Muscle of back (tissue), 11 donors: ENCODE results near the gene PYGO2. TPM values are rescaled to one million over a fixed set of nuclear protein-coding genes. Genes with fewer than 3 reads are reported as not detected.
"Not testable (repeated sequence)": the region's sequence is repeated elsewhere in the genome, so short reads cannot be mapped to it uniquely, and the experiment has no call there.

ENCODE experiments used
- DNase-seq, 3 donors: peaks; one replicate each; pipeline versions ENCODE4 v3.0.0 to v3.0.0-alpha.2; 2013
- polyA plus RNA-seq, 10 donors: library from polyadenylated mRNA; unstranded; fragments of 120-200 nt; gene quantifications; one replicate each; pipeline ENCODE4 v1.2.1, GENCODE V29; 2013; ENCODE audit not compliant: insufficient read length in 10 of 10

Gene PYGO2
- polyA plus RNA-seq, 10 donors = 25.6 to 33.5 (median 26.9) TPM

DNA sequence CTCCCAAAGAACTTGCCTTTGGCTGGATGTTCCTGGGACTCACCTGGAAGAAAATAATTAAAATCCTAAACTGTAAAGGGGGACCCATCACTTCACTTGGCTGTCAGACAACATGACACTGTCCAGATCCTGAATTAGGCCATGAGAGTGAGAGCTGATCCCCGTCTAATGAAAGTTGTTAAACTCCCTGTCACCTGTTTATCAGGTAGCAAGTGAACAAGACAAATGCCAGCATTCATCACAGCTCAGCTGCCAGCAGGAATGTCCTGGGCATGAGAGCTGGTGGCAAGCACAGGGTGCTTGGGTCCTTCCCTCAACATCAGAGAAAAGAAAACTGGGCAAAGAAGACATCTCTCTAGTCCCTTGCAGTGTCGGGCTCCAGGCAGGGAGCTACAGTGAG is 48.8 kb downstream of the PYGO2 start:
- no peak for DNase-seq

DNA sequence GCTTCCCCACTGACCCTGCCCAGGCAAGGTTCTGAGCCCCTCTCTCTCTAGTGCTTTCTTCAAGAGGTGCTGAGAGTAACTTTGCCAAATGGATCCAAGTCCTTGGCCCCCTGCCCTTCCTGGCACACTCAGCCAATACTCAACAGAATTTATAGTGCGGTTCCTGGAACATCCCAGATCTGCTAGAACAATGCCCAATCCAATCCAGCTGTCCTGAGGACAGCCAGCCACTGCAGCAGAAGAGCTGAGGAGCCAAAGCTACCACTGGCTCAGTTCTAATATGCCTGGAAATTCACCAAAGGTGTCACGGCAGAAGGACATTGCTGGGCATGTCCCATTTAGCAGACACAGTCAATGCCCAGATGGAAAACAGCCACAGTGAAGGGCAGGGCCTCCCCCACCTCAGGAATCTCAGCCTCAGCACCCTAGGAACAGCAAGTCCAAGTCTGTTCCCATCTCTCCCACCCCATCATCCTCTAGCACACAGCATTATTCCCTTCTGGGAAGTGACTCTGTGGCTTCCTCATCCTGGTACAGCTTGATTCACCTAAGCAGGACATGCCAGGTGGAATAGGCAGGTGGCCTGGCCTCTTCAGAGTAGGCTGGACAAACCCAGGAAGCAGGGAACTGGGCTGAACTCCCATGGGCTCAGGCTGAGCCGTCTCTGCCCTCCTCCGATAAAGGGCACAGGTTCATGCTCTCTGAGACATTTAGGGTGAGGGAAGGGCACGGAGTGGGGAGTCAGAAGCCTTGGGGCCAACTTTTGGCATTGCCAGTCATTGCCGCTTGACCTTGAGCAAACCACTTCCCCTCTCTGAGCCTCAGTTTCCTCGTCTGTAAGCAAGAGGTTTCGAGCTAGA is 49.7 kb downstream of the PYGO2 start:
- DNase-seq = no peak

DNA sequence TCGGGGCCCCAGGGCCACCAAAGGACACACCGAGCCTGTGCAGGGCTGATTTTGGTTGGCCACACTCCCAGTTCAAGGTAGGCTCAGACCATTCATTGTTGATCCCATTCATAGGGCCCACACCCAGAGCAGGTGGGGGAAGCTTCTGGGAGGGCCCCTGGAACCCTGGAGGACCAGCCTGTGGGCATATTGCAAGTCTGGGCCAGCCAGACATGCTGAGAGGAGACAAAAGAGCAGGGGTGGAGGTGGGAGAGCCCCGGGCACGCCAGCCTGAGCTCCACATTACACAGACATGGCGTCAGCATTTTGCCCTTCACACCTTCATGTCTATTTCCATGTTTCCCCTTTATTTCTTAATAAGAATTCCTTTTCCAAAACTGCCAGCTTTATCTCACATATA is 50.7 kb downstream of the PYGO2 start:
- no peak for DNase-seq

DNA sequence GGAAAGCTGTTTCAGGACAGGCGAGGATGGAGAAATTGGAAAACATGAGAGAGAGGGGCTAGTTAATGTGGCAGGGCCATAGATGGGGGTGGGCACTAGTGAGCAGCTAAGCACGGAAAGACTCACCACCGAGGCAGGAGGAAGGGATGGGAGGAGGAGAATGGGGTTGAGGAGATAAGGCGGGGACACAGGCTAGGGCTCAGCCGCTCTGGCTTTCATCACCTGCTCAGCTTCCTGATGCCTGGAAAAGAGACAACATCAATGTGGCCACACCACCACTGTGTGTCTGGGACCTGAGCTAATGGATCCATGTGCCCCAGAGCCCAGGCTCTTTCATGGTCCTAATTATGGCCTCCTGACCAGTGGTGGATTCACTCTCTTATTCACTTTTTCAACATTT is 52.6 kb downstream of the PYGO2 start:
- DNase-seq = no peak

DNA sequence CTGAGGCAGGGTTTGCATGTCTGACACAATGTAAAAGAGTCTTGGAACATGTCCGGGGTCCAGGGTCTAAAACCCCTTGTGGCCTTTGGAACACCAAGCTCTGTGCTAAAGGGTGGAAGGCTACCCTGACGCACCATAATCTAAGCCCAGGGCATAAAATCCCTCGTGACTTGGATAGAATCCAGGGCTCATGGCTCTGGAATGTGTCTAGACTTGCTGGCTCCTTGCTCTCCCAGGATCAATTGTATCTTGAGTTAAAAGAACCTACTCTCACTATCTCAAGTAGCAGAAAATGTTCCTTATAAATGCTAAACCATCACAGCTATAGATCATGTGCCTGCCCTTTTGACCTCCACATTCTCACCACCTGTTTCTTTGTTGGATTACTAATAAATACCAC is 53.5 kb downstream of the PYGO2 start:
- DNase-seq = not testable (repeated sequence)

Other genes with a start within 250 kb of the PYGO2 start
- 1 to 10 TPM; 6.2 to 9.8 (median 8.3) TPM for gene KCNN3, start 91.5 kb downstream of the PYGO2 start, polyA plus RNA-seq
- 10 to 100 TPM; 21.6 to 35.4 (median 26.8) TPM for gene PMVK, start 25.1 kb downstream of the PYGO2 start, polyA plus RNA-seq
- 100 to 1,000 TPM in 9 of 10 donors, 10 to 100 TPM in 1; 81.5 to 150 (median 124) TPM for gene PBXIP1, start 5.7 kb downstream of the PYGO2 start, polyA plus RNA-seq
- 100 to 1,000 TPM in 1 of 10 donors, 10 to 100 TPM in 9; 76.6 to 116 (median 85.6) TPM for gene SHC1, start 9.0 kb upstream of the PYGO2 start, polyA plus RNA-seq
- gene CKS1B, start 12.9 kb upstream of the PYGO2 start, polyA plus RNA-seq = 10 to 100 TPM; 45.8 to 80.8 (median 62.6) TPM
- 10 to 100 TPM; 15.3 to 21.0 (median 19.5) TPM for gene FLAD1, start 21.6 kb upstream of the PYGO2 start, polyA plus RNA-seq
- gene LENEP, start 31.8 kb upstream of the PYGO2 start, polyA plus RNA-seq = under 1 TPM in 3 of 10 donors, not detected in 7; 0.30 to 0.71 (median 0.48) TPM
- gene ZBTB7B, start 41.0 kb upstream of the PYGO2 start, polyA plus RNA-seq = 10 to 100 TPM in 2 of 10 donors, 1 to 10 TPM in 8; 6.2 to 13.1 (median 8.4) TPM
- gene DCST2, start 72.0 kb upstream of the PYGO2 start, polyA plus RNA-seq = 1 to 10 TPM in 3 of 10 donors, under 1 TPM in 7; 0.40 to 1.9 (median 0.85) TPM
- gene DCST1, start 72.0 kb upstream of the PYGO2 start, polyA plus RNA-seq = under 1 TPM; 0.09 to 0.58 (median 0.17) TPM
- gene ADAM15, start 89.5 kb upstream of the PYGO2 start, polyA plus RNA-seq = 10 to 100 TPM; 50.0 to 81.4 (median 59.9) TPM
- gene EFNA4, start 102.0 kb upstream of the PYGO2 start, polyA plus RNA-seq = 10 to 100 TPM in 1 of 10 donors, 1 to 10 TPM in 9; 5.1 to 10.2 (median 7.0) TPM
- 1 to 10 TPM; 2.1 to 5.3 (median 2.3) TPM for gene EFNA3, start 117.1 kb upstream of the PYGO2 start, polyA plus RNA-seq
- 10 to 100 TPM; 19.4 to 31.5 (median 22.8) TPM for gene EFNA1, start 166.1 kb upstream of the PYGO2 start, polyA plus RNA-seq
- gene SLC50A1, start 174.1 kb upstream of the PYGO2 start, polyA plus RNA-seq = 10 to 100 TPM; 18.1 to 21.6 (median 21.1) TPM
- 10 to 100 TPM; 11.9 to 28.7 (median 18.8) TPM for gene DPM3, start 178.7 kb upstream of the PYGO2 start, polyA plus RNA-seq
- 100 to 1,000 TPM in 2 of 10 donors, 10 to 100 TPM in 8; 77.1 to 103 (median 93.4) TPM for gene KRTCAP2, start 211.5 kb upstream of the PYGO2 start, polyA plus RNA-seq
- gene TRIM46, start 212.1 kb upstream of the PYGO2 start, polyA plus RNA-seq = under 1 TPM; 0.21 to 0.83 (median 0.52) TPM
- gene THBS3, start 246.1 kb upstream of the PYGO2 start, polyA plus RNA-seq = 10 to 100 TPM; 48.6 to 97.0 (median 68.0) TPM
- 10 to 100 TPM; 16.3 to 26.1 (median 21.6) TPM for gene MTX1, start 246.9 kb upstream of the PYGO2 start, polyA plus RNA-seq